ENCODE data around the gene TMEM87A.
A peak's percentile ranks its signal among the peaks of the same experiment; 100 is the strongest.
"Not testable (repeated sequence)": the region's sequence is repeated elsewhere in the genome, so short reads cannot be mapped to it uniquely, and the experiment has no call there.

TMEM87A gene

GRCh38 chr15:42275780-42276391, 2.7 kb upstream of the TMEM87A start:
- DNase-seq = no peak
- in situ Hi-C loops (cut with HindIII; ENCODE audit: low pct_ligation_motif_present, low pct_unique_long_range_greater_than_20kb, low sequenced_read_pairs) = no loop called here

- in situ Hi-C loops (cut with HindIII; ENCODE audit: low pct_ligation_motif_present, low pct_unique_long_range_greater_than_20kb, low sequenced_read_pairs) = no loop called here
- DNase-seq = no peak
Observed at GRCh38 chr15:42274702-42274989, 1.4 kb upstream of the TMEM87A start.

GRCh38 chr15:42273900-42274701, 868 bp upstream of the TMEM87A start:
- DNase-seq = peak; percentile 36
- in situ Hi-C loops (cut with HindIII; ENCODE audit: low pct_ligation_motif_present, low pct_unique_long_range_greater_than_20kb, low sequenced_read_pairs) = no loop called here

GRCh38 chr15:42270996-42271395, 2.2 kb downstream of the TMEM87A start:
- in situ Hi-C loops (cut with HindIII; ENCODE audit: low pct_ligation_motif_present, low pct_unique_long_range_greater_than_20kb, low sequenced_read_pairs) = no loop called here
- DNase-seq = no peak

GRCh38 chr15:42270551-42270950, 2.7 kb downstream of the TMEM87A start:
- DNase-seq = no peak
- in situ Hi-C loops (cut with HindIII; ENCODE audit: low pct_ligation_motif_present, low pct_unique_long_range_greater_than_20kb, low sequenced_read_pairs) = no loop called here

- DNase-seq = no peak
- in situ Hi-C loops (cut with HindIII; ENCODE audit: low pct_ligation_motif_present, low pct_unique_long_range_greater_than_20kb, low sequenced_read_pairs) = no loop called here
Observed at GRCh38 chr15:42267286-42267685, 5.9 kb downstream of the TMEM87A start.

- DNase-seq = no peak
- in situ Hi-C loops (cut with HindIII; ENCODE audit: low pct_ligation_motif_present, low pct_unique_long_range_greater_than_20kb, low sequenced_read_pairs) = no loop called here
Observed at GRCh38 chr15:42264795-42265194, 8.4 kb downstream of the TMEM87A start.

- in situ Hi-C loops (cut with HindIII; ENCODE audit: low pct_ligation_motif_present, low pct_unique_long_range_greater_than_20kb, low sequenced_read_pairs) = no loop called here
- no peak for DNase-seq
Observed at GRCh38 chr15:42253300-42253699, 19.9 kb downstream of the TMEM87A start.

- in situ Hi-C loops (cut with HindIII; ENCODE audit: low pct_ligation_motif_present, low pct_unique_long_range_greater_than_20kb, low sequenced_read_pairs) = no loop called here
Observed at GRCh38 chr15:42240823-42241222, 32.4 kb downstream of the TMEM87A start.

GRCh38 chr15:42239528-42240182, 33.6 kb downstream of the TMEM87A start:
- in situ Hi-C loops (cut with HindIII; ENCODE audit: low pct_ligation_motif_present, low pct_unique_long_range_greater_than_20kb, low sequenced_read_pairs) = no loop called here
- no peak for DNase-seq

More at GRCh38 chr15:42240823-42241222, 32.4 kb downstream of the TMEM87A start:
- DNase-seq = no peak

GRCh38 chr15:42233107-42233506, 40.1 kb downstream of the TMEM87A start:
- in situ Hi-C loops (cut with HindIII; ENCODE audit: low pct_ligation_motif_present, low pct_unique_long_range_greater_than_20kb, low sequenced_read_pairs) = no loop called here
- no peak for DNase-seq

GRCh38 chr15:42232606-42233005, 40.6 kb downstream of the TMEM87A start:
- in situ Hi-C loops (cut with HindIII; ENCODE audit: low pct_ligation_motif_present, low pct_unique_long_range_greater_than_20kb, low sequenced_read_pairs) = no loop called here

GRCh38 chr15:42231088-42231487, 42.1 kb downstream of the TMEM87A start:
- in situ Hi-C loops (cut with HindIII; ENCODE audit: low pct_ligation_motif_present, low pct_unique_long_range_greater_than_20kb, low sequenced_read_pairs) = no loop called here
- no peak for DNase-seq

More at GRCh38 chr15:42232606-42233005, 40.6 kb downstream of the TMEM87A start:
- DNase-seq = no peak

- DNase-seq; in situ Hi-C loops (cut with HindIII; ENCODE audit: low pct_ligation_motif_present, low pct_unique_long_range_greater_than_20kb, low sequenced_read_pairs): not testable (repeated sequence)
Observed at GRCh38 chr15:42228981-42229380, 44.3 kb downstream of the TMEM87A start.

GRCh38 chr15:42228036-42228435, 45.2 kb downstream of the TMEM87A start:
- in situ Hi-C loops (cut with HindIII; ENCODE audit: low pct_ligation_motif_present, low pct_unique_long_range_greater_than_20kb, low sequenced_read_pairs) = no loop called here
- DNase-seq = no peak

- in situ Hi-C loops (cut with HindIII; ENCODE audit: low pct_ligation_motif_present, low pct_unique_long_range_greater_than_20kb, low sequenced_read_pairs) = no loop called here
- no peak for DNase-seq
Observed at GRCh38 chr15:42226648-42227047, 46.6 kb downstream of the TMEM87A start.

GRCh38 chr15:42220216-42220615, 53.0 kb downstream of the TMEM87A start:
- in situ Hi-C loops (cut with HindIII; ENCODE audit: low pct_ligation_motif_present, low pct_unique_long_range_greater_than_20kb, low sequenced_read_pairs) = no loop called here

GRCh38 chr15:42218953-42219592, 54.2 kb downstream of the TMEM87A start:
- in situ Hi-C loops (cut with HindIII; ENCODE audit: low pct_ligation_motif_present, low pct_unique_long_range_greater_than_20kb, low sequenced_read_pairs) = no loop called here
- no peak for DNase-seq

More at GRCh38 chr15:42220216-42220615, 53.0 kb downstream of the TMEM87A start:
- DNase-seq = no peak

- in situ Hi-C loops (cut with HindIII; ENCODE audit: low pct_ligation_motif_present, low pct_unique_long_range_greater_than_20kb, low sequenced_read_pairs) = no loop called here
- DNase-seq = no peak
Observed at GRCh38 chr15:42217568-42217967, 55.7 kb downstream of the TMEM87A start.
